MM.1S (cell line): ENCODE results near the gene RTN4R.

Experiments used
- EZH2 ChIP-seq: fragments of 300-600 bp; sonication (generic); optimal IDR thresholded peaks from 2 replicates; pipeline ENCODE3; 2017; ENCODE audit warnings: low read depth, mild to moderate bottlenecking, antibody characterized with exemption, low read length, mixed read lengths
- TF ChIP-seq, protein P1 (sequence below): fragments of 300-600 bp; sonication (generic); IDR thresholded peaks from 2 replicates; pipeline ENCODE4 v1.5.1; 2016; ENCODE audit warnings: antibody characterized with exemption, low read length, mixed read lengths

DNA sequence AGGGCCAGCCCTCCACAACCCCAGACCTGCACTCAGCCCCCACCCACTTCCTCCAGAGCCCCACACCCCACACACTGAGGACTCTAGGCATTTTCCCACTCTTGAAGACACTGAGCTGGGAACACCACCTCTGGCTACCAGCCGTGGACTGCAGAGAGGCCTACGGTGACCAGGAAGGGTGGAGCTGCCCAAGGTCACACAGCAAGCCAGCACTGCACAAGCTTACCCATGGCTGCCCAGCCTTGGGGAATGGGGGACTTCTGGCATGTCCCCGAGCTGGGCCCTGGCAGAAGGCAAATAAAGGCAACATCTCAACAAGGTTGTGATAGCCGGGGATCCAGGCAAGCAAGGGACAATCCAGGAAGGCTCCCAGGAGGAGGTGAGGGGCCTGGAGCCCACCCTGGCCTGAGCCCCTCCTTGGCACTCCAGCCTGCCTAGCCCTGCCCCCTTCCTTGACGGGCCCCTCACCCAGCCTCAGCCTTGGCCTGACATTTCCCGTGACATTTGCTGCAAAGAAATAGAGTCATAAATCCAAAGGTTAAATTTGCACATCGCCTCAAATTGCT is 5.5 kb downstream of the RTN4R start:
- TF ChIP-seq, protein P1, sequence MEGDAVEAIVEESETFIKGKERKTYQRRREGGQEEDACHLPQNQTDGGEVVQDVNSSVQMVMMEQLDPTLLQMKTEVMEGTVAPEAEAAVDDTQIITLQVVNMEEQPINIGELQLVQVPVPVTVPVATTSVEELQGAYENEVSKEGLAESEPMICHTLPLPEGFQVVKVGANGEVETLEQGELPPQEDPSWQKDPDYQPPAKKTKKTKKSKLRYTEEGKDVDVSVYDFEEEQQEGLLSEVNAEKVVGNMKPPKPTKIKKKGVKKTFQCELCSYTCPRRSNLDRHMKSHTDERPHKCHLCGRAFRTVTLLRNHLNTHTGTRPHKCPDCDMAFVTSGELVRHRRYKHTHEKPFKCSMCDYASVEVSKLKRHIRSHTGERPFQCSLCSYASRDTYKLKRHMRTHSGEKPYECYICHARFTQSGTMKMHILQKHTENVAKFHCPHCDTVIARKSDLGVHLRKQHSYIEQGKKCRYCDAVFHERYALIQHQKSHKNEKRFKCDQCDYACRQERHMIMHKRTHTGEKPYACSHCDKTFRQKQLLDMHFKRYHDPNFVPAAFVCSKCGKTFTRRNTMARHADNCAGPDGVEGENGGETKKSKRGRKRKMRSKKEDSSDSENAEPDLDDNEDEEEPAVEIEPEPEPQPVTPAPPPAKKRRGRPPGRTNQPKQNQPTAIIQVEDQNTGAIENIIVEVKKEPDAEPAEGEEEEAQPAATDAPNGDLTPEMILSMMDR: no peak
- no peak for TF ChIP-seq EZH2
